ENCODE results near the gene PATZ1. TPM values are rescaled to one million over a fixed set of nuclear protein-coding genes. Genes with fewer than 3 reads are reported as not detected.

PATZ1 gene
- total and polyA plus RNA-seq, 2 of the 8 experiments (the other 6 are each of a cell fraction or from before 2014, with no cell fraction given) = 62.1 to 70.9 TPM

DNA sequence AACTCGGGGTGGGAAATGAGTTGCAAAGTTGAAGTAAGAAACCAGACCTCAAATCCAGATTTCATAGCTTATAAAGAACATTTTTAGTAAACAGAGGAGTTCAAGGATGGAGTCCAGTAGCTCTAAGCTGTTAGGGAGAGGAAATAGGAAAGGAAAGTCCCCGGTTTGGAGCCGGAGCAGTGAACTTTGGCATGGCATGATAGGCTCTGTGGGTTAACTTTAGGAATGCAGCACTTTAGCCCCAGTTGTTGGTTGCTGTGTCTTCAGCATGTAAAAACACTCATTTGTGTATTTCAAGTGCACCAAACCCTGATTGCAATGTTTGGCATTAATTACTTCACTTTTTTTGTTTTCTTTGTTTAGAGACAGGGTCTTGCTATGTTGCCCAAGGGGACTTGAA is 45.2 kb downstream of the PATZ1 start:
- H3K14ac ChIP-seq (ENCODE audit: insufficient read length) = no peak overlapping the region
- H3K9ac ChIP-seq (replicated peaks in 1 of 4; ENCODE audit: extremely low read depth in 1 of 4, low read depth in 3 of 4, low read length in 3 of 4) = no peak overlapping the region
- H4K20me1 ChIP-seq (replicated peaks in 1 of 2; ENCODE audit: control insufficient read depth in 1 of 2, insufficient read depth in 2 of 2, low read length in 2 of 2) = no peaks in the 10 kb centered on the region
- FAIRE-seq (no peak), DNase-seq (ENCODE audit: low read depth in 1 of 2, low spot score in 2 of 2) (no peak)
- no peak overlapping the region for H3K4me2 ChIP-seq (ENCODE audit: insufficient read depth in 1 of 2, low read depth in 2 of 2, low read length in 2 of 2)
- no peak overlapping the region for H3K56ac ChIP-seq (replicated peaks; ENCODE audit: insufficient read length, low read depth, low read length)
- H3K27me3 ChIP-seq (replicated peaks in 1 of 4; ENCODE audit: control insufficient read depth in 3 of 4, extremely low read depth in 1 of 4, insufficient read depth in 3 of 4, low read length in 3 of 4) = no peaks in the 10 kb centered on the region
- H3K18ac ChIP-seq (ENCODE audit: extremely low read depth, low read length) = no peak overlapping the region
- no peak overlapping the region for H3K4ac ChIP-seq (replicated peaks; ENCODE audit: insufficient read length, low read depth, low read length)
- no peak overlapping the region for H2AFZ ChIP-seq (ENCODE audit: low read length)
- no peak overlapping the region for H2BK5ac ChIP-seq (ENCODE audit: low read depth, low read length)
- 96% methylated on average over 3 of the region's 3 CpGs; no CpG with 5 or more reads in 1 of the 2 experiments for WGBS, 2 experiments (ENCODE audit: extremely low coverage in 1 of 2, insufficient coverage in 1 of 2, insufficient read length in 1 of 2, insufficient replicate concordance in 2 of 2, low coverage in 1 of 2, low lambda C conversion rate in 2 of 2, missing lambda C conversion rate in 1 of 2)
- ChIA-PET CTCF (ENCODE audit: partially characterized antibody) (interaction anchor here (0.7 to 4.9 kb wide), 4 partner anchors 9 to 99 kb away, joined by 3 to 41 read pairs (median 4); partner anchors contain the start of gene PIK3IP1), POLR2A (ENCODE audit: partially characterized antibody) (interaction anchor here (1.2 to 2.7 kb wide), 4 partner anchors 13 to 42 kb away, joined by 4 to 6 read pairs (median 5); no protein-coding TSS in a partner anchor)
- no peaks in the 10 kb centered on the region for H3K4me1 ChIP-seq (replicated peaks in 1 of 4; ENCODE audit: control insufficient read depth in 3 of 4, insufficient read depth in 4 of 4, low read length in 3 of 4)
- H3K36me3 ChIP-seq (ENCODE audit: control insufficient read depth in 2 of 4, insufficient read depth in 4 of 4, low read length in 3 of 4) = no peaks in the 10 kb centered on the region
- H3K4me3 ChIP-seq (ENCODE audit: extremely low read depth in 1 of 4, insufficient read depth in 2 of 4, low read depth in 3 of 4, low read length in 4 of 4) = no peak overlapping the region
- H2BK20ac ChIP-seq (ENCODE audit: low read length) = no peak overlapping the region
- H2AK5ac ChIP-seq (ENCODE audit: low read depth, low read length) = no peak overlapping the region
- H4K91ac ChIP-seq (replicated peaks; ENCODE audit: insufficient read length, low read length) = no peak overlapping the region
- H3K9me3 ChIP-seq (ENCODE audit: insufficient read depth in 2 of 2, low read depth in 1 of 2, low read length in 1 of 2) = no peaks in the 10 kb centered on the region
- H3K27ac ChIP-seq (ENCODE audit: low read depth, low read length) = no peak overlapping the region
- H2BK12ac ChIP-seq (ENCODE audit: low read depth, low read length) = no peak overlapping the region
- no peak overlapping the region for H2BK120ac ChIP-seq (replicated peaks; ENCODE audit: low read depth, low read length)
- no peak overlapping the region for H4K5ac ChIP-seq (ENCODE audit: insufficient read length, low read depth, low read length)
- H3K23ac ChIP-seq (ENCODE audit: insufficient read length) = no peak overlapping the region
- no peaks in the 10 kb centered on the region for H3K79me2 ChIP-seq (ENCODE audit: control insufficient read depth in 1 of 2, insufficient read depth in 2 of 2, low read length in 2 of 2)
- no peaks in the 10 kb centered on the region for H3K23me2 ChIP-seq (ENCODE audit: low read depth, low read length)
- no peaks in the 10 kb centered on the region for H3K79me1 ChIP-seq (ENCODE audit: low read depth, low read length)
- no peak overlapping the region for H4K8ac ChIP-seq (ENCODE audit: extremely low read depth, insufficient read depth, low read length)
- no peak overlapping the region for H2BK15ac ChIP-seq (ENCODE audit: low read length)
- TF ChIP-seq KDM4A (IDR thresholded peaks at IDR 0.05; ENCODE audit: low read depth, low read length, severe bottlenecking) = no peak
- TF ChIP-seq CTBP2 (IDR thresholded peaks at IDR 0.05; ENCODE audit: borderline replicate concordance, insufficient read depth, insufficient read length, low read length) = no peak
- no peak for TF ChIP-seq BCL11A (IDR thresholded peaks at IDR 0.05; ENCODE audit: low read depth in 2 of 2, low read length in 2 of 2)
- TF ChIP-seq GTF2F1 (IDR thresholded peaks at IDR 0.05; ENCODE audit: borderline replicate concordance, low read depth, low read length) = no peak
- no peak for TF ChIP-seq SIN3A (conservative IDR thresholded peaks at IDR 0.05 in 1 of 2, IDR thresholded peaks at IDR 0.05 in 1 of 2; ENCODE audit: low read depth in 1 of 2, low read length in 2 of 2)
- no peak for TF ChIP-seq CTCF (IDR thresholded peaks at IDR 0.05; ENCODE audit: control extremely low read depth in 1 of 3, insufficient read depth in 1 of 3, low read depth in 1 of 3, low read length in 3 of 3)
- no peak for TF ChIP-seq EGR1 (IDR thresholded peaks at IDR 0.05; ENCODE audit: borderline replicate concordance, low read depth, low read length)
- no peak for TF ChIP-seq TAF7 (optimal IDR thresholded peaks at IDR 0.05; ENCODE audit: borderline replicate concordance, low read depth, low read length)
- no peak for TF ChIP-seq SP4 (IDR thresholded peaks at IDR 0.05; ENCODE audit: low read length)
- no peak for TF ChIP-seq ATF3 (IDR thresholded peaks at IDR 0.05; ENCODE audit: insufficient read depth, low read depth, low read length)
